SHP77 (cell line): Measurements from ENCODE around the gene BIN1.

Source experiments
- DNase-seq, 2 experiments: peaks; one replicate each; lab custom pipeline; 2025; lab: John Stamatoyannopoulos, UW

The BIN1 gene

GRCh38 chr2:127103243-127104165, 3.5 kb downstream of the BIN1 start:
- DNase-seq, result no peak

- no peak for DNase-seq
Observed at GRCh38 chr2:127102521-127103242, 4.3 kb downstream of the BIN1 start.

GRCh38 chr2:127101756-127102477, 5.0 kb downstream of the BIN1 start:
- DNase-seq, result no peak

GRCh38 chr2:127101048-127101611, 5.8 kb downstream of the BIN1 start:
- DNase-seq, result no peak

- DNase-seq, result no peak
Observed at GRCh38 chr2:127100251-127101047, 6.5 kb downstream of the BIN1 start.

- DNase-seq, result no peak
Observed at GRCh38 chr2:127098711-127099110, 8.2 kb downstream of the BIN1 start.

- no peak for DNase-seq
Observed at GRCh38 chr2:127097841-127098651, 8.9 kb downstream of the BIN1 start.

GRCh38 chr2:127097471-127097765, 9.5 kb downstream of the BIN1 start:
- no peak for DNase-seq

- no peak for DNase-seq
Observed at GRCh38 chr2:127096718-127097470, 10.1 kb downstream of the BIN1 start.

GRCh38 chr2:127096280-127096679, 10.7 kb downstream of the BIN1 start:
- no peak for DNase-seq

- no peak for DNase-seq
Observed at GRCh38 chr2:127095784-127096183, 11.2 kb downstream of the BIN1 start.

GRCh38 chr2:127095367-127095641, 11.7 kb downstream of the BIN1 start:
- DNase-seq, result no peak

GRCh38 chr2:127094509-127095366, 12.2 kb downstream of the BIN1 start:
- DNase-seq, result no peak

GRCh38 chr2:127093648-127094210, 13.2 kb downstream of the BIN1 start:
- DNase-seq, result no peak

- no peak for DNase-seq
Observed at GRCh38 chr2:127092901-127093516, 13.9 kb downstream of the BIN1 start.

- no peak for DNase-seq
Observed at GRCh38 chr2:127092306-127092705, 14.6 kb downstream of the BIN1 start.

GRCh38 chr2:127091886-127092285, 15.1 kb downstream of the BIN1 start:
- no peak for DNase-seq

- no peak for DNase-seq
Observed at GRCh38 chr2:127091148-127091547, 15.8 kb downstream of the BIN1 start.
